Endothelial cell of umbilical vein (primary cell): Measurements from ENCODE around the gene AGT.

Experiments
- FOS ChIP-seq: IDR thresholded peaks from 2 replicates; pipeline ENCODE4 v1.6.1; 2011; ENCODE audit warnings: mild to moderate bottlenecking, low read length, moderate library complexity, borderline replicate concordance; ENCODE audit not compliant: insufficient read depth
- POLR2AphosphoS5 ChIP-seq: IDR thresholded peaks from 2 replicates; pipeline ENCODE4 v1.6.1; 2012; ENCODE audit warnings: low read depth, mild to moderate bottlenecking, control low read depth, low read length, moderate library complexity; ENCODE audit not compliant: insufficient read depth

- TF ChIP-seq POLR2AphosphoS5: no peak
- no peak for TF ChIP-seq FOS
These were observed 17.7 kb downstream of the AGT start for GRCh38 chr1:230696218-230696617.
